H1 (cell line): Measurements from ENCODE around the gene POU5F1. TPM values are rescaled to one million over a fixed set of nuclear protein-coding genes. Genes with fewer than 3 reads are reported as not detected.
A peak's percentile ranks its signal among the peaks of the same experiment; 100 is the strongest.

Experiments used
- CBX8 ChIP-seq: fragments of 300-800, 300-1000 bp; sonication (generic); IDR thresholded peaks from 2 replicates; pipeline ENCODE4 v1.7.1; 2016; ENCODE audit warnings: low read depth, low read length, borderline replicate concordance
- CHD2 ChIP-seq: IDR thresholded peaks from 2 replicates; pipeline ENCODE4 v1.6.1; 2012; ENCODE audit warnings: low read length, improper control_type of control experiment
- CTBP2 ChIP-seq: IDR thresholded peaks from 2 replicates; pipeline ENCODE4 v1.7.0; 2011; ENCODE audit warnings: borderline replicate concordance, mild to moderate bottlenecking, moderate library complexity, mixed read lengths, low read length; ENCODE audit not compliant: insufficient read depth, insufficient read length
- E2F6 ChIP-seq: IDR thresholded peaks from 2 replicates; pipeline ENCODE4 v1.6.1; 2012; ENCODE audit warnings: inconsistent platforms
- EP300 ChIP-seq, 2 experiments: IDR thresholded peaks; 1 replicate in 1 of 2; 2 replicates in 1 of 2; pipeline ENCODE4 v1.6.1; 2011 to 2012; ENCODE audit warnings: low read depth in 2 of 2, low read length in 2 of 2, mild to moderate bottlenecking in 2 of 2, borderline replicate concordance in 1 of 2, inconsistent platforms in 1 of 2, moderate library complexity in 1 of 2
- EZH2 ChIP-seq: fragments of 200-600 bp; sonication (generic); IDR thresholded peaks from 2 replicates; pipeline ENCODE4 v1.7.1; 2012; ENCODE audit warnings: low read depth, mild to moderate bottlenecking, moderate library complexity, low read length, inconsistent platforms; ENCODE audit not compliant: severe bottlenecking
- HDAC6 ChIP-seq: IDR thresholded peaks from one replicate; pipeline ENCODE4 v1.7.1; 2012; ENCODE audit warnings: low read depth, mild to moderate bottlenecking, inconsistent platforms, low read length, moderate library complexity
- KDM1A ChIP-seq: fragments of 200-600, 300-600 bp; sonication (generic); IDR thresholded peaks from 2 replicates; pipeline ENCODE4 v1.7.1; 2016; ENCODE audit warnings: mild to moderate bottlenecking, low read length, borderline replicate concordance
- KDM4A ChIP-seq: IDR thresholded peaks from one replicate; pipeline ENCODE4 v1.7.1; 2012; ENCODE audit warnings: low read depth, mild to moderate bottlenecking, moderate library complexity, low read length, inconsistent platforms; ENCODE audit not compliant: severe bottlenecking
- MAFK ChIP-seq: IDR thresholded peaks from 2 replicates; pipeline ENCODE4 v1.6.1; 2012; ENCODE audit warnings: low read depth, mild to moderate bottlenecking, improper control_type of control experiment, low read length
- MAX ChIP-seq: IDR thresholded peaks from 2 replicates; pipeline ENCODE4 v1.6.1; 2012; ENCODE audit warnings: inconsistent platforms
- NANOG ChIP-seq: IDR thresholded peaks from 2 replicates; pipeline ENCODE4 v1.6.1; 2011; ENCODE audit warnings: low read length, low read depth, mild to moderate bottlenecking, inconsistent platforms; ENCODE audit not compliant: insufficient read depth, poor library complexity, severe bottlenecking
- NRF1 ChIP-seq: IDR thresholded peaks from 2 replicates; pipeline ENCODE4 v1.6.1; 2011; ENCODE audit warnings: mild to moderate bottlenecking, low read depth, low read length, improper control_type of control experiment
- POLR2A ChIP-seq, 2 experiments: IDR thresholded peaks; 1 replicate in 1 of 2; 2 replicates in 1 of 2; pipeline ENCODE4 v1.6.1; 2011; ENCODE audit warnings: low read depth in 2 of 2, low read length in 2 of 2, mild to moderate bottlenecking in 2 of 2; ENCODE audit errors: control extremely low read depth in 1 of 2
- RBBP5 ChIP-seq: IDR thresholded peaks from 2 replicates; pipeline ENCODE4 v1.7.1; 2012; ENCODE audit warnings: low read depth, mild to moderate bottlenecking, inconsistent platforms, low read length, moderate library complexity, borderline replicate concordance
- SAP30 ChIP-seq: fragments of 300-600 bp; sonication (generic); IDR thresholded peaks from 2 replicates; pipeline ENCODE4 v1.7.1; 2012; ENCODE audit warnings: low read length, moderate library complexity, mild to moderate bottlenecking, inconsistent platforms; ENCODE audit not compliant: insufficient read depth, insufficient replicate concordance
- SIN3A ChIP-seq, 2 experiments: IDR thresholded peaks in 1 of 2; conservative IDR thresholded peaks in 1 of 2; 2 replicates each; pipeline ENCODE4 v1.6.1; 2011 to 2012; ENCODE audit warnings: low read length in 2 of 2, improper control_type of control experiment in 1 of 2, low read depth in 1 of 2, mild to moderate bottlenecking in 1 of 2
- SP1 ChIP-seq: IDR thresholded peaks from 2 replicates; pipeline ENCODE4 v1.6.1; 2011; ENCODE audit warnings: low read depth, low read length
- SRF ChIP-seq: IDR thresholded peaks from 2 replicates; pipeline ENCODE4 v1.6.1; 2011; ENCODE audit warnings: mild to moderate bottlenecking, low read depth, low read length, moderate library complexity
- SUZ12 ChIP-seq: fragments of 200-600 bp; sonication (generic); IDR thresholded peaks from 2 replicates; pipeline ENCODE4 v1.6.1; 2012; ENCODE audit warnings: mild to moderate bottlenecking, inconsistent platforms, low read length, moderate library complexity, mixed read lengths
- YY1 ChIP-seq: IDR thresholded peaks from 2 replicates; pipeline ENCODE4 v1.6.1; 2011; ENCODE audit warnings: low read depth, mild to moderate bottlenecking, low read length
- polyA plus RNA-seq, 7 experiments: library from polyadenylated mRNA; depleted of rRNA in 3 of 7; stranded (reverse) in 5 of 7; unstranded in 2 of 7; fragments of >200 nt in 5 of 7; fragments of 200-250 nt in 2 of 7; gene quantifications; 1 replicate in 5 of 7; 2 replicates in 1 of 7; 4 replicates in 1 of 7; pipeline versions ENCODE4 v1.2.1 to v1.2.3, GENCODE V29; 2011 to 2013; ENCODE audit warnings: missing spikeins in 2 of 7, mixed read lengths in 2 of 7
- total RNA-seq: library from RNA; stranded (reverse); fragmentation: NEBNext Ultra II Directional; extraction: Animal tissue kit (Norgen Biotek cat#: 25700); gene quantifications from 2 replicates; pipeline ENCODE4 v1.2.1, GENCODE V29; 2021

POU5F1 gene
- total and polyA plus RNA-seq, 2 of the 8 experiments (the other 6 are each of a cell fraction or from before 2014, with no cell fraction given): 2,437 to 2,526 TPM

GRCh38 chr6:31171931-31172905, 1.7 kb upstream of the POU5F1 start (continued):
- TF ChIP-seq NANOG (peak; percentile 100), KDM1A (peak; percentile 61; the same call in 1 of the 2 replicates), EP300 (IDR thresholded peaks at IDR 0.05; ENCODE audit: borderline replicate concordance in 1 of 2, low read depth in 2 of 2, low read length in 2 of 2) (peak; percentile 72 to 98; a peak in 2 of 3 replicates), E2F6 (0 out of 2 replicates have a peak, but pooled peaks have one; percentile 10), YY1 (peak; percentile 31; the same call in 1 of the 2 replicates), SP1 (peak; percentile 97), CTBP2 (peak; percentile 92), EZH2 (no peak), SRF (no peak), MAX (no peak), HDAC6 (no peak), SUZ12 (no peak), KDM4A (no peak), RBBP5 (peak; percentile 62; the same call in 1 of the 2 replicates), SAP30 (no peak), NRF1 (no peak), CBX8 (no peak), MAFK (no peak), CHD2 (0 out of 2 replicates have a peak, but pooled peaks have one; percentile 29), POLR2A (IDR thresholded peaks at IDR 0.05; ENCODE audit: control extremely low read depth in 1 of 2, low read depth in 2 of 2, low read length in 2 of 2) (peak in 1 of 2 experiments; percentile 71; a peak in 2 of 3 replicates), SIN3A (conservative IDR thresholded peaks at IDR 0.05 in 1 of 2, IDR thresholded peaks at IDR 0.05 in 1 of 2; ENCODE audit: low read depth in 1 of 2, low read length in 2 of 2) (0 out of 4 replicates have a peak, but pooled peaks of 1 of the 2 experiments have one; percentile 19)
